GM18873 (cell line): Measurements from ENCODE around the gene SCARF2.
"Not testable (repeated sequence)": the region's sequence is repeated elsewhere in the genome, so short reads cannot be mapped to it uniquely, and the experiment has no call there.

Experiments
- ATAC-seq: cut with Tn5 transposase; IDR thresholded peaks from one replicate; pipeline ENCODE4 v1.9.1; 2021; ENCODE audit warnings: mild to moderate bottlenecking, moderate library complexity, moderate number of reproducible peaks; ENCODE audit not compliant: unreplicated experiment, low FRiP score

The SCARF2 gene

GRCh38 chr22:20437613-20438426 lies at the start of gene SCARF2:
SCARF2 (minus strand) TSS chr22:20437825; CDS start chr22:20437754, 71 bp downstream.
- ATAC-seq = no peak

GRCh38 chr22:20486229-20486628 lies 48.6 kb upstream of the SCARF2 start:
- no peak for ATAC-seq

GRCh38 chr22:20484948-20485683 lies 47.5 kb upstream of the SCARF2 start:
- ATAC-seq = no peak

DNA sequence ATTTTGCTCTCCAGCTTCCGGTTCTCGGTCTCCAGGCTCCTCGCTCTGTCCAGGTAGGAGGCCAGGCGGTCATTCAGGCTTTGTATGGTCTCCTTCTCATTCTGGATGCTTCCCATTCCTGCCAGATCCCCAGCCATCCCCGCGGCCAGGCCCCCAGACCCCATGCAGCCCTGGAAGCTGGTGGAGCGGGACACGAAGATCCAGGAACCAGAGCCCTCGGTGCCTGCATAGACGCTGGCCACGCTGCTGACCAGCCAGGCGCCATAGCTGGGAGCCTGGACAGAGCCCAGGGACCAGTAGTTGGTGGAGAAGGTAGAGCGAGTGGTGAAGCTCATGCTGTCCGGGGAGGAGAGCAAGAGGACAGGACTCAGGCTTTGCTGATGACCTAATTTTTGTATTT lies 46.1 kb upstream of the SCARF2 start:
- no peak for ATAC-seq

GRCh38 chr22:20483143-20483506 lies 45.5 kb upstream of the SCARF2 start:
- ATAC-seq = not testable (repeated sequence)

GRCh38 chr22:20479612-20480196 lies 42.1 kb upstream of the SCARF2 start:
- ATAC-seq = no peak

DNA sequence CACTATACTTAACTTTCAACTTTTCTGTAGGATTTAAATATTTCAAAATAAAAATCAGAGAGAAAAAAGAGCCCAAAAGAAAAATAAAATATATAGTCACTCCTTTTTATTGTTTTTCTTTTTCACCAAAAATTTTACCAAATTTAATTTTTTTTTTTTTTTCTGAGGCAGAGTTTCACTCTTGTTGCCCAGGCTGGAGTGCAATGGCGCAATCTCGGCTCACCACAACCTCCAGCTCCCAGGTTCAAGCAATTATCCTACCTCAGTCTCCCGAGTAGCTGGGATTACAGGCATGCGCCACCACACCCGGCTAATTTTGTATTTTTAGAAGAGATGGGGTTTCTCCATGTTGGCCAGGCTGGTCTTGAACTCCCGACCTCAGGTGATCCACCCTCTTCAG lies 40.4 kb upstream of the SCARF2 start:
- not testable (repeated sequence) for ATAC-seq

DNA sequence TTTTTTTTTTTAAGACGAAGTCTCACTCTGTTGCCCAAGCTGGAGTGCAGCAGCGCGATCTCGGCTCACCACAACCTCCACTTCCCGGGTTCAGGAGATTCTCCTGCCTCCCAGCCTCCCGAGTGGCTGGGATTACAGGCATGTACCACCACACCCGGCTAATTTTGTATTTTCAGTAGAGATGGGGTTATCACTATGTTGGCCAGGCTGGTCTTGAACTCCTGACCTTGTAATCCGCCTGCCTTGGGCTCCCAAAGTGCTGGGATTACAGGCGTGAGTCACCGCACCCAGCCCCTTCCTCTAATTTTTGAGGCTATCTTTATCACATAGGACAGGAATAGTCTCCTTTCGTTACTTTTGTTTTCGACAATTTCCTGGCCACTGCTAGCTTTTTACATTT lies 37.9 kb upstream of the SCARF2 start:
- not testable (repeated sequence) for ATAC-seq

DNA sequence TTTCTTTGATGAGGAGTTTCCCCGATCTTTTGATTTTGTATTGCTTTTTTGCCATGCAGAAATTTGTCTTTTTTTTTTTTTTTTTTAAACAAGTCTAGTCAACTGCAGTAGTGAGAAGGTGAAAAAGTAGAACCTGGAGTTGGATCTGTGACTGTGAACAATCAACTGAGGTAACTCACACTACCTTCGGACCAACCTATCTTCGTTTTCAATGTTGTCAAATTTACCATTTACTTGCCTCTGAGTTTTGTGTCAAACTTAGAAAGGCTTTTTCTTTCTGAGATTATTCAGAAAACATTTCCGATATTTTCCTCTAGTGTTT lies 37.5 kb upstream of the SCARF2 start:
- no peak for ATAC-seq

- ATAC-seq = no peak
Measured at GRCh38 chr22:20472629-20473442, 35.2 kb upstream of the SCARF2 start.

DNA sequence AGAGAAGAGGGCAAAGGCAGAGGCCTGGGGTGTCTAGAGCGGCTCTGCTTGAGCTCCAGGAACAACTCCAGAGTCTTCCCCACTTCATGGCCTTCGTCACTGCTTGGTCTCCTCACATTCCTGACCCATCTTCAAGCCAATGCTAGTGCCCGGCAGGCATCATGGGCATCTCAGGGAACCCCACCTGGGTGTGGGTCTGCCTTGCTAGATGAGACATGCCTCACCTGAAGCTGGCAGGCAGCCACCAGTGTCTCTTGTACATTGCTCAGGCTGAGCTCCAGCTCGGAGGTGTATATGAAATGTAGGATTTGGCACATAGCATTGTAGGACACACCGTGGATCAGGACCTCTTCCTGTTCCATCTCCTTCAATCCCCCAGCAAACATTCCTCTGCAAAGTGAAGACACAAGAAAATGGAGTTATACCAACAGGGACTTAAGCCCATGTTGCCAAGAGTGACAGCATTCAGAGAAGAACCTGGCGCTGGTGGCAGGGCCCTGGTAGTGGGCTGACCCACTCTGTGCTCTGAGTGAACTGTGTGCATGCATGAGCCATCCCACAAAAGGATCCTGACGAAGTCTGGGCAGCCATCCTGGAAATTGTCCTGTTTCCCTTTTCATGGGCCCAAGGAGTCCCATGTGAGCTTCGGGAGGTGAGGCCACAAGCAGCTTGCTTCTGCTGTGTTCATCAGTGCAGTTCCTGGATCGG lies 33.7 kb upstream of the SCARF2 start:
- no peak for ATAC-seq

DNA sequence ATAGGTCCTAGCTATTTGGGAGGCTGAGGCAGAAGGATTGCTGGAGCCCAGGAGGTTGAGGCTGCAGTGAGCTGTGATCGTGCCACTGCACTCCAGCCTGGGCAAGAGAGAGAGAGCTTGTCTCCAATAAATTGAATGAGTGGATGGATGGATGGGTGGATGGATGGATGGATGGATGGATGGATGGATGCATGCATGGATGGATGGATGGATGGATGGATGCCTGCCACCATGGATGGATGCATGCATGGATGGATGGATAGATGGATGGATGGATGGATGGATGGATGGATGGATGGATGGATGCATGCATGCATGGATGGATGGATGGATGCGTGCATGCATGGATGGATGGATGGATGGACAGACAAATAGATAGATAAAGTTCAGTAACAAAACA lies 32.9 kb upstream of the SCARF2 start:
- not testable (repeated sequence) for ATAC-seq

DNA sequence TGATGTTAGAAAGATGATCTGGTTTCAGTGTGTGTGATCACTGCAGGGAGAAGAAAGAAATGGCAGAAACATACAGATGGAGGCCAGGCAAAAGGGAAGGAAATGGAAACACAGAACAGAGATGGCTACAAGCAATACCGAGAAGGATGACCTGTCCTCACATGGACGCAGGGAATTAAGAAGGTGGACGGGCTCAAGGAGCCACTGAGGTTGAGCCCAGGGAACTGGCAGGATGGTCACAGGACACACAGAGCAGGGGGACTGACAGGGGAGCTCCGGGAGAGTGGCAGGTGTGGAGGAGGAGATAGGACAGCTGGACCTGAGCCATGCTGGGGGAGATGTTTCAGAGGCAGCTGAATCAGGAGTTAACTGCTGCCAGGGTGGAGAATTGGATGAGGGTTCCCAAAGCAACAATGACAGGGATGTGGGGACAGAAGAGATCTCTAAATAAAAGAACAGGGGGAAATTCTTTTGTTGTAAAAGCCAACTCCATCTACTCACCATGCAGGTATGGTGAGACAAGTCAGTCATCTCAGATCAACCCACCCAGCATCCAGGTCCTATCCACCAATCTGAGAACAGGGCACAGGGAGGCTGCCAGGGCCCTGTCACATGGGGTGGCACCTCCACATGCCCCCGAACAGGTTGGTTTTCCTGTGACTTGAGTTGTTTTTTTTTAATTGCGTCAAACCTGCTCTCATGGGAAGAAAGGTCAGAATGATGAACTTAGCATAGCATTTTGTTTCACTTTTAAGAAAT lies 31.7 kb upstream of the SCARF2 start:
- ATAC-seq = no peak

DNA sequence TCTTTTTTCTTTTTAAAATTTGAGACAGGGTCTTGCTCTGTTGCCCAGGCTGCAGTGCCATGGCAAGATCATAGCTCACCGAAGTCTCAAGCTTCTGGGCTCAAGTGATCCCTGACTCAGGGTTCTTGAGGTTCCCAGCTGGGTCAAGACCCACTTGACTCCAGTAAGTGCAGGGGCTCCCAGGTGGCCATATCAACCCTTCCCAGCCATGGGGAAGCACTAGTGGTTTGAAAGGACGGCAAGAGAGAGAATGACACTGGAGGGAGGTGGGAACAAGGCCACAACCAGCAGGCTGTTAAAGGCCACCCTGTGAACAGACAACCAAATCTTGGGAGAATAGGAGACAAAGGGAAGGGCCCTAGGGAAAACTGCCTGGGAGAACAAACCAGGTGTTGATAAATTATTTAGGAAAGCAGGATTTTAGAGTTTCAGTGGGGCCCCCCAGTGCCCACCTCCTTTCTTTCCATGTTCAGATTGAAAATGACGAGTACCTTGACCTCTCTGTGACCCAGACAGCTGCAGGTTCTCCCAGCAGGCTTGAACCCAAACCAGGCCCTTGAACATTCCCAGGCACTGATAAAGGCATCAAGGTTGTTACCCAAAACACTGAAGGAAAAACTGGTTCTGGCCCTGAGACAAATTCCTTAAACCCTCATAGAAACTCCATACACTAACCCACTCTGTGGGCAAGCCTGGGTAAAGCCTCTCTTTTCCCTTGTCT lies 29.2 kb upstream of the SCARF2 start:
- no peak for ATAC-seq

- ATAC-seq = no peak
Measured at GRCh38 chr22:20465759-20466077, 28.1 kb upstream of the SCARF2 start.

GRCh38 chr22:20464912-20465758 lies 27.5 kb upstream of the SCARF2 start:
- no peak for ATAC-seq

- ATAC-seq = no peak
Measured at GRCh38 chr22:20464096-20464614, 26.5 kb upstream of the SCARF2 start.
